Hepatocyte (in vitro differentiated cells): ENCODE results near the gene ZDHHC7.

ENCODE experiments used
- CTCF ChIP-seq: fragments of 200-600 bp; sonication (generic); IDR thresholded peaks from 2 replicates; pipeline ENCODE4 v1.5.1; 2016; ENCODE audit warnings: antibody characterized with exemption, mild to moderate bottlenecking; ENCODE audit not compliant: poor library complexity
- EZH2 ChIP-seq: fragments of 200-600 bp; sonication (generic); IDR thresholded peaks from 2 replicates; pipeline ENCODE4 v1.6.1; 2016; ENCODE audit warnings: antibody characterized with exemption, mild to moderate bottlenecking, borderline replicate concordance

GRCh38 chr16:84943620-84944019 lies 67.7 kb downstream of the ZDHHC7 start:
- TF ChIP-seq CTCF (no peak), EZH2 (no peak)
